NCI-H1105 treated with DMSO at 0.1 percent for 48 hours (cell line): ENCODE data around the gene NPAT.
"Not testable (repeated sequence)": the region's sequence is repeated elsewhere in the genome, so short reads cannot be mapped to it uniquely, and the experiment has no call there.

Experiments
- DNase-seq: peaks from one replicate; lab custom pipeline; 2025; lab: John Stamatoyannopoulos, UW

NPAT gene

GRCh38 chr11:108148556-108148955 lies 73.9 kb downstream of the NPAT start:
- no peak for DNase-seq

DNA sequence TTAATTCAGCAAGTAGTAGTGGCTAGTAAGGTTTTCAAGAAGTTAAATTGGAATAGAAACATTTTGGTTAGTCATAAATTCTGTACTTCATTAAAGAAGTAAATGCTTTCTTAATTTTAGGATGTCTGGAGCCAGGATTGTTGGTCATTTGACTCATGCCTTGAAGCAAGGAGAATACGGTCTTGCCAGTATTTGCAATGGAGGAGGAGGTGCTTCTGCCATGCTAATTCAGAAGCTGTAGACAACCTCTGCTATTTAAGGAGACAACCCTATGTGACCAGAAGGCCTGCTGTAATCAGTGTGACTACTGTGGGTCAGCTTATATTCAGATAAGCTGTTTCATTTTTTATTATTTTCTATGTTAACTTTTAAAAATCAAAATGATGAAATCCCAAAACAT lies 75.3 kb downstream of the NPAT start:
- DNase-seq = no peak

DNA sequence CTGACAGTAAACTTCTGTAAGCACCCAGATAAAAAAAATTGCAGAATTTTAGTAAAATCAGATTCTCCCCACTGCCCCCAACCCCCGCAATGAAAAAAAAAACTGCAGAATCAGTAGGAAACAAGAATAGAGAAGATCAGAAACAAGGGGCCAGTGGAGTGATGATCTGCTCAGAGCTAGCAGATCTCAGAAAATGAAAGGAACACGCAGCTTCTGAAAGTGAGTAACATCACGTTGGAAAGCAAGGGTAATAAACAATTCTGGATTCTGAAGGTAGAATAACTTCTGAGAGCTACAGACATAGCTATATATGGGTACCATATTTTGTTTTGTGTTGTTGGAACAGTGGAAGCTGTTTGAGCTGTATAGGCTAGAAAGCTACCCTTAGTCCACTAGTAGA lies 77.8 kb downstream of the NPAT start:
- DNase-seq = no peak

DNA sequence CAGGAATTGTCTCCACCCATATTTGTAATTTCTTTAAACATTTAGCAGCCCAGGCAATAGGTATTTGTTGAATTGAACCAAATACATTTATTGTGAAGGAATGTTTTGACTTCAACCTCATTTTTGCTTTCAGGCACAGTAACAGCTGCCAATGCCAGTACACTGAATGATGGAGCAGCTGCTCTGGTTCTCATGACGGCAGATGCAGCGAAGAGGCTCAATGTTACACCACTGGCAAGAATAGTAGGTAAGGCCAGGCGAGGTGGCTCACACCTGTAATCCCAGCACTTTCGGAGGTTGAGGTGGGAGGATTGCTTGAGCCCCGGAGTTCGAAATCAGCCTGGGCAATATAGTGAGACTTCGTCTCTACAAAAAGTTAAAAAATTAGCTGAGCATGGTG lies 80.1 kb downstream of the NPAT start:
- DNase-seq = no peak

GRCh38 chr11:108137212-108137611 lies 85.2 kb downstream of the NPAT start:
- no peak for DNase-seq

GRCh38 chr11:108135845-108136544 lies 86.4 kb downstream of the NPAT start:
- DNase-seq = no peak

GRCh38 chr11:108132993-108133538 lies 89.4 kb downstream of the NPAT start:
- not testable (repeated sequence) for DNase-seq

- no peak for DNase-seq
These were observed 90.4 kb downstream of the NPAT start for GRCh38 chr11:108131993-108132392.

- no peak for DNase-seq
These were observed 93.7 kb downstream of the NPAT start for GRCh38 chr11:108128772-108129171.

DNA sequence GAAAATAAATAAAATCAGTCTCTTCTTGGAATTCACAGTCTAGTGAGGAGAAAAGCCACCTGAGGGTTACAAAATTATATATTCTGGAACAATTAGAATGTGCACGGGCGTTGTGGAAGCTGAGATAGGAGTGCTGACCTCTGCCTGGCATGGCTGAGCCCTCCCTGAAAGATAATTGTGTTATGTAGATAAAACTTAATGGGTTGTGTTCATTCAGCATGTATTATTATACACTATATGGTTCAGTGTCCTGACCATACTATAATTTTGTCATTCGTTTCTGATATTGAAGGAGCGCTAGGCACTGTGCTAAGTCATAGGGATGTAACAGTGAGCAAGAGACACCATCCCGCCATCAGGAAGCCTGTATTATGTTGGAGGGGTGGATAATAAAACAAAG lies 97.3 kb downstream of the NPAT start:
- no peak for DNase-seq

DNA sequence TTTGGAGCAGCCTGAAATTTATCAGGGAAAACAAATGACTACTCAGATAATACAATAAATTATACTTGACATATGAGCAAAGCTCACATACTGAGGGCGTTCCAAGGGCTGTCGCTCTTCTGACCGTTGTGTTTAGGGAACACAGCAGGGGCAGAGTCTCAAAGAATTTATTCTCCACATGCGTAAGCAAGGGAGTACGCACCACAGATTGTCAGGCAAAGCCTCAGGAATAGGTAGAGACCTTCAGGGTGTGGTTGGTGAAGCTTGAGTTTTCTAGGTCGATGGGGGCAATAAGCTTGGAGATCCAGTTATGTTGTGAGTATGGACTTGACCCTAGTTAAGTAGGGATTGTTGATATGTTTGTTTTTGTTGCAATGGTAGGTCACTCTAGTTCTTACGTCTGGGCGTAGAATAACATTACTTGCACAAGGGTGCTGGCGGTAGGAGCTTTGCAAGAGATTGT lies 100.2 kb downstream of the NPAT start:
- DNase-seq = peak; percentile 51

GRCh38 chr11:108121274-108122155 lies 100.9 kb downstream of the NPAT start, which contains the start of gene ACAT1:
ACAT1 (plus strand) TSS chr11:108121567; CDS start chr11:108121607, 40 bp downstream.
- peak; percentile 88 for DNase-seq

DNA sequence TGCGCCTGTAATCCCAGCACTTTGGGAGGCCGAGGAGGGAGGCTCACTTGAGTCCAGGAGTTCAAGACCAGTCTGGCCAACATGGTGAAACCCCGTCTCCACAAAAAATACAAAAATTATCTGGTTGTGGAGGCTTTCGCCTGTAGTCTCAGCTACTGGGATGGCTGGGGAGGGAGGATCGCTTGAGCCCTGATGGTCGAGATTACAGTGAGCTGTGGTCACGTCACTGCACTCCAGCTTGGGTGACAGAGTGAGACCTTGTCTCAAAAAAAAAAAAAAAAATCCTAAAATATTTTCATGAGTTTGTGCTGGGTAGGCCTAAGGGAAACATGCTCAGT lies 101.5 kb downstream of the NPAT start:
- not testable (repeated sequence) for DNase-seq

GRCh38 chr11:108117746-108118371 lies 104.6 kb downstream of the NPAT start:
- peak; percentile 71 for DNase-seq

DNA sequence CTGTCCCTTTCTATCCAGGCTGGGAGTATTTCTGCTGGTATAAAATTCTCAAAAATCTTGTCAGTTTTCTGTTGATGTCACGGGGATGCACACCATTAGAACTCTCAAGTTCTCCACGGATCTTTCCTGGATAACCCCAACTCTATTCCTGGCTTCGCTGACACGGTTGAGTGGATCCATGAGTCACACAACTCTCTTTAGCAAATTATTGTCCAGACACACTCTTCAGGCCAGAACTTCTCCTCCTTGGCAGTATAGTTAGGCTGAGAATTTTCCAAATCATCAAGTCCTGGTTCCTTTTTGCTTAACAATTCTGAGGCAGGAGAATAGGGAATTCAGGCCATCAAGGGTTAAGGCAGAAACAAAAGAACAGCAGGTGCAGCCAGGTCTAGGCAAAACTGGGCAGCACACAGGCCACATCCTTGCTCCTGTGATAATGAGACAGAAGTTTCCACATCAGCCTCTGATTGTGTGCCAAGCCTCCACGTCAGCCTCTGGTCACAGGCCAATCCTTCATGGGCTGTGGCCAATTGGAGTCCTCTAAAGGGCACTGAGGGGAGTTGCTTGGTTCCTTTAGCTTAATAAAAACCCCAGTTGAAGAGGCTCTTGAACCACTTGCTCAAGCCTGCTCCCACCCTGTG lies 106.8 kb downstream of the NPAT start:
- DNase-seq = peak; percentile 94

DNA sequence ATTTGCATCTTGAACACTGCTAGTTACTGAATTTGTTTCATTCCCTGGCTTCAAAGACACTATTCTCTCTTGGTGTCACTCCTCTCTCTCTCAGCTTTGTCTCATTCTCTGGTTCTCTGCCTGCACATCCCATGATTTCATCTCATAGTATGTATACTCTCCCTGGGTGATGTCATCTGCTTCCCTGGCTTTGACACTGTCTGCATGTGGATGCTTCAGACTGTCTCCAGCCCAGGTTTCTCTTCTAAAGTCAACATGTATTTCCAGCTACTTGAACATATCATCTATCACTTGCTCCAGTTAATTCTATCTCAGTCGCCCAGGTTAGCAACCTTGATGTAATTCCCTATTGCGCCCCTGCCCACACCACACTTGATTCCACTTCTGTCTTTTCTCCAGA lies 110.4 kb downstream of the NPAT start:
- no peak for DNase-seq

- DNase-seq = no peak
These were observed 111.3 kb downstream of the NPAT start for GRCh38 chr11:108111126-108111525.
